HepG2 (cell line): Measurements from ENCODE around the gene KISS1R. TPM values are rescaled to one million over a fixed set of nuclear protein-coding genes. Genes with fewer than 3 reads are reported as not detected.

Experiments used
- ATF7-NPFF ChIP-seq: sonication (generic); formaldehyde crosslinking; IDR thresholded peaks from 2 replicates; pipeline ENCODE4 v1.8.1; 2023; ENCODE audit warnings: mild to moderate bottlenecking, low read depth, missing genetic modification reagents, moderate library complexity
- DNMT3B ChIP-seq: conservative IDR thresholded peaks from 2 replicates; pipeline ENCODE4 v1.6.1; 2016; ENCODE audit warnings: missing biosample characterization, control low read depth
- ETV5 ChIP-seq: IDR thresholded peaks from 2 replicates; pipeline ENCODE4 v1.6.1; 2018; ENCODE audit warnings: missing biosample characterization, missing genetic modification reagents, inconsistent platforms, borderline replicate concordance
- HOXA3 ChIP-seq: sonication (generic); formaldehyde crosslinking; IDR thresholded peaks from 2 replicates; pipeline ENCODE4 v1.5.0; 2020; ENCODE audit warnings: missing genetic modification reagents
- LCORL ChIP-seq, 2 experiments: fragments of 450-650 bp in 1 of 2; sonication (generic) in 1 of 2; formaldehyde crosslinking in 1 of 2; IDR thresholded peaks; 2 replicates each; pipeline versions ENCODE4 v1.5.0 to v1.6.1; 2017 to 2020; ENCODE audit warnings: antibody characterized with exemption in 1 of 2, missing genetic modification reagents in 1 of 2
- MAFK ChIP-seq, 2 experiments: IDR thresholded peaks in 1 of 2; conservative IDR thresholded peaks in 1 of 2; 2 replicates each; pipeline ENCODE4 v1.6.1; 2011; ENCODE audit warnings: improper control_type of control experiment in 2 of 2, low read length in 2 of 2
- NBN ChIP-seq: fragments of 450-650 bp; conservative IDR thresholded peaks from 2 replicates; pipeline ENCODE4 v1.6.1; 2017
- PITX1 ChIP-seq: sonication (generic); formaldehyde crosslinking; IDR thresholded peaks from 2 replicates; pipeline ENCODE4 v1.5.1; 2020; ENCODE audit warnings: mild to moderate bottlenecking, missing genetic modification reagents
- SCMH1 ChIP-seq: sonication (generic); formaldehyde crosslinking; IDR thresholded peaks from 2 replicates; pipeline ENCODE4 v1.9.0; 2021; ENCODE audit warnings: missing genetic modification reagents, mild to moderate bottlenecking, borderline replicate concordance
- SNAPC2 ChIP-seq: sonication (generic); formaldehyde crosslinking; IDR thresholded peaks from 2 replicates; pipeline ENCODE4 v1.8.1; 2022; ENCODE audit warnings: mild to moderate bottlenecking, missing genetic modification reagents
- XRCC5 ChIP-seq: fragments of 200-400 bp; formaldehyde crosslinking; optimal IDR thresholded peaks from 2 replicates; pipeline ENCODE3; 2017; ENCODE audit warnings: mild to moderate bottlenecking, low read length
- ZNF121 ChIP-seq: sonication (generic); formaldehyde crosslinking; IDR thresholded peaks from 2 replicates; pipeline ENCODE4 v1.5.0; 2020; ENCODE audit warnings: mild to moderate bottlenecking, missing genetic modification reagents
- ZNF160 ChIP-seq: sonication (generic); formaldehyde crosslinking; IDR thresholded peaks from 2 replicates; pipeline ENCODE4 v1.8.0; 2022; ENCODE audit warnings: mild to moderate bottlenecking, inconsistent platforms, missing genetic modification reagents
- ZNF224 ChIP-seq: sonication (generic); formaldehyde crosslinking; IDR thresholded peaks from 2 replicates; pipeline ENCODE4 v1.5.0; 2020; ENCODE audit warnings: mild to moderate bottlenecking, missing genetic modification reagents
- ZNF274 ChIP-seq: sonication (generic); formaldehyde crosslinking; IDR thresholded peaks from 2 replicates; pipeline ENCODE4 v1.5.1; 2020; ENCODE audit warnings: mild to moderate bottlenecking, missing genetic modification reagents
- ZNF350 ChIP-seq: sonication (generic); formaldehyde crosslinking; IDR thresholded peaks from 2 replicates; pipeline ENCODE4 v1.4.0; 2020; ENCODE audit warnings: mild to moderate bottlenecking, low read depth, missing genetic modification reagents, borderline replicate concordance
- ZNF451 ChIP-seq: sonication (generic); formaldehyde crosslinking; IDR thresholded peaks from 2 replicates; pipeline ENCODE4 v1.5.0; 2020; ENCODE audit warnings: mild to moderate bottlenecking, missing genetic modification reagents
- ZNF558 ChIP-seq: sonication (generic); formaldehyde crosslinking; IDR thresholded peaks from 2 replicates; pipeline ENCODE4 v1.9.0; 2022; ENCODE audit warnings: mild to moderate bottlenecking, missing genetic modification reagents, borderline replicate concordance
- ZNF777 ChIP-seq: sonication (generic); formaldehyde crosslinking; IDR thresholded peaks from 2 replicates; pipeline ENCODE4 v1.4.0; 2020; ENCODE audit warnings: missing genetic modification reagents
- ZSCAN29 ChIP-seq: sonication (generic); formaldehyde crosslinking; conservative IDR thresholded peaks from 2 replicates; pipeline ENCODE4 v1.4.0; 2020; ENCODE audit warnings: mild to moderate bottlenecking, missing genetic modification reagents
- polyA plus RNA-seq, 8 experiments: library from polyadenylated mRNA; depleted of rRNA in 3 of 8; stranded (reverse) in 7 of 8; unstranded in 1 of 8; fragments of >200 nt; fragmentation: Illumina TruSeq in 4 of 8; extraction: Trizol in 4 of 8; gene quantifications; 2 replicates each; pipeline versions ENCODE4 v1.2.1 to v1.2.3, GENCODE V29; 2011 to 2016; ENCODE audit warnings: low read depth in 4 of 8, missing spikeins in 1 of 8, mixed read lengths in 1 of 8; ENCODE audit not compliant: insufficient read depth in 1 of 8
- total RNA-seq, 5 experiments: library from RNA; depleted of rRNA; stranded (reverse); fragments of >200 nt; fragmentation: Illumina TruSeq; extraction: Trizol; gene quantifications; 2 replicates each; pipeline ENCODE4 v1.2.3, GENCODE V29; 2016; ENCODE audit warnings: low read depth in 1 of 5
- TF ChIP-seq, protein P1 (sequence below): sonication (generic); formaldehyde crosslinking; IDR thresholded peaks from 2 replicates; pipeline ENCODE4 v1.8.0; 2022; ENCODE audit warnings: mild to moderate bottlenecking, missing genetic modification reagents, moderate library complexity
- TF ChIP-seq, protein P2 (sequence below): sonication (generic); formaldehyde crosslinking; IDR thresholded peaks from 2 replicates; pipeline ENCODE4 v1.8.1; 2023; ENCODE audit warnings: mild to moderate bottlenecking, inconsistent platforms, moderate library complexity, missing genetic modification reagents, borderline replicate concordance
- TF ChIP-seq, protein P3 (sequence below): sonication (generic); formaldehyde crosslinking; IDR thresholded peaks from 2 replicates; pipeline ENCODE4 v1.4.0; 2020; ENCODE audit warnings: missing genetic modification reagents; ENCODE audit errors: not compliant biosample characterization
- TF ChIP-seq, protein P4 (sequence below): IDR thresholded peaks from 2 replicates; pipeline ENCODE4 v1.6.1; 2018; ENCODE audit warnings: missing genetic modification reagents, mild to moderate bottlenecking, missing compliant biosample characterization
- TF ChIP-seq, protein P5 (sequence below): sonication (generic); formaldehyde crosslinking; conservative IDR thresholded peaks from 2 replicates; pipeline ENCODE4 v1.8.0; 2022; ENCODE audit warnings: mild to moderate bottlenecking, moderate library complexity, missing genetic modification reagents

Gene KISS1R
- total and polyA plus RNA-seq, 2 of the 13 experiments (the other 11 are each of a cell fraction or from before 2014, with no cell fraction given) = 1.1 to 10.2 TPM

DNA sequence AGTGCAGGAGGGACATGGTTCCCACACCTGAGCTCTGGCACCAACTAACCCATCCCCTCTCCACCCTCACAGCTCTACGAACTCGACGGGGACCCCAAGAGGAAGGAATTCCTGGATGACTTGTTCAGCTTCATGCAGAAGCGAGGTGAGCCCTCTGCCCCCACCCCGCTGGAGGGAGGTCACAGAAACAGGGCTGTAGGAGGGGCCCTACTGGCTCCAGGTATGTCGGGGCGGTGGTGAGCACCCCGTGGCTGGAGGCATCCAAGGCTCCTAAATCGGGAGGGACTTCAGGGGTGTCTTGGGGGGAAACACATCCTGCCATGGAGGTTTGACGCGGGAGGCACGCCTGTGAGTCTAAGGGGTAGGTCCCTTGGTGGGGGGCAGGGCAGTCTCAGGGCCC, 42.9 kb downstream of the KISS1R start (continued):
- TF ChIP-seq, protein P1, sequence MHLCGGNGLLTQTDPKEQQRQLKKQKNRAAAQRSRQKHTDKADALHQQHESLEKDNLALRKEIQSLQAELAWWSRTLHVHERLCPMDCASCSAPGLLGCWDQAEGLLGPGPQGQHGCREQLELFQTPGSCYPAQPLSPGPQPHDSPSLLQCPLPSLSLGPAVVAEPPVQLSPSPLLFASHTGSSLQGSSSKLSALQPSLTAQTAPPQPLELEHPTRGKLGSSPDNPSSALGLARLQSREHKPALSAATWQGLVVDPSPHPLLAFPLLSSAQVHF (CRISPR knock-in tag) = no peak
- no peak for TF ChIP-seq ZNF160 (CRISPR knock-in tag)
- TF ChIP-seq ATF7-NPFF = no peak
- TF ChIP-seq ZNF274 (CRISPR knock-in tag) = no peak
- no peak for TF ChIP-seq LCORL (IDR thresholded peaks at IDR 0.05)
- peak; percentile 58 for TF ChIP-seq LCORL (CRISPR knock-in tag; IDR thresholded peaks at IDR 0.05)
- TF ChIP-seq ZNF558 (CRISPR knock-in tag) = no peak
- no peak for TF ChIP-seq SNAPC2 (CRISPR knock-in tag)
- TF ChIP-seq NBN = no peak
- TF ChIP-seq HOXA3 (CRISPR knock-in tag) = peak; percentile 29; the same call in 1 of the 2 replicates
- TF ChIP-seq, protein P2, sequence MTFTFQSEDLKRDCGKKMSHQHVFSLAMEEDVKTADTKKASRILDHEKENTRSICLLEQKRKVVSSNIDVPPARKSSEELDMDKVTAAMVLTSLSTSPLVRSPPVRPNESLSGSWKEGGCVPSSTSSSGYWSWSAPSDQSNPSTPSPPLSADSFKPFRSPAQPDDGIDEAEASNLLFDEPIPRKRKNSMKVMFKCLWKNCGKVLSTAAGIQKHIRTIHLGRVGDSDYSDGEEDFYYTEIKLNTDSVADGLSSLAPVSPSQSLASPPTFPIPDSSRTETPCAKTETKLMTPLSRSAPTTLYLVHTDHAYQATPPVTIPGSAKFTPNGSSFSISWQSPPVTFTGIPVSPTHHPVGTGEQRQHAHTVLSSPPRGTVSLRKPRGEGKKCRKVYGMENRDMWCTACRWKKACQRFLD (CRISPR knock-in tag) = no peak
- TF ChIP-seq ETV5 (CRISPR knock-in tag) = peak; percentile 32; the same call in 1 of the 2 replicates
- TF ChIP-seq DNMT3B (CRISPR knock-in tag) = no peak
- no peak for TF ChIP-seq ZNF451 (CRISPR knock-in tag)
- TF ChIP-seq, protein P3, sequence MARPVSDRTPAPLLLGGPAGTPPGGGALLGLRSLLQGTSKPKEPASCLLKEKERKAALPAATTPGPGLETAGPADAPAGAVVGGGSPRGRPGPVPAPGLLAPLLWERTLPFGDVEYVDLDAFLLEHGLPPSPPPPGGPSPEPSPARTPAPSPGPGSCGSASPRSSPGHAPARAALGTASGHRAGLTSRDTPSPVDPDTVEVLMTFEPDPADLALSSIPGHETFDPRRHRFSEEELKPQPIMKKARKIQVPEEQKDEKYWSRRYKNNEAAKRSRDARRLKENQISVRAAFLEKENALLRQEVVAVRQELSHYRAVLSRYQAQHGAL (CRISPR knock-in tag) = no peak
- no peak for TF ChIP-seq MAFK (conservative IDR thresholded peaks at IDR 0.05 in 1 of 2, IDR thresholded peaks at IDR 0.05 in 1 of 2; ENCODE audit: low read length in 2 of 2)
- no peak for TF ChIP-seq XRCC5
- TF ChIP-seq, protein P4, sequence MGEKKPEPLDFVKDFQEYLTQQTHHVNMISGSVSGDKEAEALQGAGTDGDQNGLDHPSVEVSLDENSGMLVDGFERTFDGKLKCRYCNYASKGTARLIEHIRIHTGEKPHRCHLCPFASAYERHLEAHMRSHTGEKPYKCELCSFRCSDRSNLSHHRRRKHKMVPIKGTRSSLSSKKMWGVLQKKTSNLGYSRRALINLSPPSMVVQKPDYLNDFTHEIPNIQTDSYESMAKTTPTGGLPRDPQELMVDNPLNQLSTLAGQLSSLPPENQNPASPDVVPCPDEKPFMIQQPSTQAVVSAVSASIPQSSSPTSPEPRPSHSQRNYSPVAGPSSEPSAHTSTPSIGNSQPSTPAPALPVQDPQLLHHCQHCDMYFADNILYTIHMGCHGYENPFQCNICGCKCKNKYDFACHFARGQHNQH (CRISPR knock-in tag) = no peak
- no peak for TF ChIP-seq ZNF350 (CRISPR knock-in tag)
- TF ChIP-seq ZNF224 = no peak
- 0 out of 2 replicates have a peak, but pooled peaks have one; percentile 12 for TF ChIP-seq PITX1 (CRISPR knock-in tag)
- TF ChIP-seq ZNF777 (CRISPR knock-in tag) = no peak
- no peak for TF ChIP-seq SCMH1 (CRISPR knock-in tag)
- 0 out of 2 replicates have a peak, but pooled peaks have one; percentile 10 for TF ChIP-seq ZNF121 (CRISPR knock-in tag)
- TF ChIP-seq, protein P5, sequence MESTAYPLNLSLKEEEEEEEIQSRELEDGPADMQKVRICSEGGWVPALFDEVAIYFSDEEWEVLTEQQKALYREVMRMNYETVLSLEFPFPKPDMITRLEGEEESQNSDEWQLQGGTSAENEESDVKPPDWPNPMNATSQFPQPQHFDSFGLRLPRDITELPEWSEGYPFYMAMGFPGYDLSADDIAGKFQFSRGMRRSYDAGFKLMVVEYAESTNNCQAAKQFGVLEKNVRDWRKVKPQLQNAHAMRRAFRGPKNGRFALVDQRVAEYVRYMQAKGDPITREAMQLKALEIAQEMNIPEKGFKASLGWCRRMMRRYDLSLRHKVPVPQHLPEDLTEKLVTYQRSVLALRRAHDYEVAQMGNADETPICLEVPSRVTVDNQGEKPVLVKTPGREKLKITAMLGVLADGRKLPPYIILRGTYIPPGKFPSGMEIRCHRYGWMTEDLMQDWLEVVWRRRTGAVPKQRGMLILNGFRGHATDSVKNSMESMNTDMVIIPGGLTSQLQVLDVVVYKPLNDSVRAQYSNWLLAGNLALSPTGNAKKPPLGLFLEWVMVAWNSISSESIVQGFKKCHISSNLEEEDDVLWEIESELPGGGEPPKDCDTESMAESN (CRISPR knock-in tag) = no peak
- no peak for TF ChIP-seq ZSCAN29 (CRISPR knock-in tag)
